HG03354 (cell line): Measurements from ENCODE around the gene CSMD2.

Experiments used
- ATAC-seq: cut with Tn5 transposase; IDR thresholded peaks from one replicate; pipeline ENCODE4 v1.9.1; 2021; ENCODE audit warnings: mild to moderate bottlenecking; ENCODE audit not compliant: unreplicated experiment, poor library complexity, severe bottlenecking

The CSMD2 gene

DNA sequence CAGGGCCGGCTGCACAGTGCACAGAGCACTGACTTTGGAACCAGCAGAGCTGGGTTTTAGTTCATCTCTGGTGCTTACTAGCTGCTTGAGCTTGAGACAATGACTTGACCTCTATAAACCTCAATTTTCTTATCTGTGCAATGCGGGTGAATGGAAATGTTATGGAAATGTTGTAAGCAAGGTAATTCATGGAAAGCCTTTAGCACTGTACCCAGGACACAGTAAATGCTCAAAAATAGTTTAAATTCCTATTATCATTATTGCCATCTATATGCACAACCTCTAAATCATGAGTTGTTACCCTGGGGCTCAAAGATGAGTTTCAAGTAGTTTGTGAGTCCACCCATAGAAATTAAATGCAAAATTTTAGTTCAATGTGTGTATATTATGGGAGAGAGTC lies 99.5 kb downstream of the CSMD2 start:
- no peak for ATAC-seq

DNA sequence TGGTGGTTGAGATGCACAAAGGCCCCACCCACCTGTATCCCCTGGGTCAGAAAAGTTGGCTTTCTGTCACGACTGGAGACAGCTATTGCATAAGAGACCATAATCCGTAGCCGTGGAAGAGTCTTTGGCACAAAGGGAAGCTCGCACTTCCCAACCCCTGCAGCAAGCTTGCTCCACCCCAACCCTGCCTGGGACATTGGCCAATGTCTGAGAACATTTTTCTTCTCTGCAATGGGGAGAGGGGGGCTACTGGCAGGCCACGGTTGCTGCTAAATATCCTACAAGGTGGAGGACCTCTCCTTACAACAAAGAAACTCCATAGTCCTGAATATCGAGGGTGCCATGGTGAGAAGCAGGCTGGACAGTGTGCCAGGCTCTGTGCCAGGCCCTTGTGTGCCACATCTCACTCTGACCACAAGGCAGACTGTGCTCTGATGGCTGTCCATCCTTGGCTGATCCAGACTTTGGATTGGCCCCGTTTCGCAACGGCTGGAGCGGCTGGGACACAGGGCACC lies 104.1 kb downstream of the CSMD2 start:
- ATAC-seq: no peak

DNA sequence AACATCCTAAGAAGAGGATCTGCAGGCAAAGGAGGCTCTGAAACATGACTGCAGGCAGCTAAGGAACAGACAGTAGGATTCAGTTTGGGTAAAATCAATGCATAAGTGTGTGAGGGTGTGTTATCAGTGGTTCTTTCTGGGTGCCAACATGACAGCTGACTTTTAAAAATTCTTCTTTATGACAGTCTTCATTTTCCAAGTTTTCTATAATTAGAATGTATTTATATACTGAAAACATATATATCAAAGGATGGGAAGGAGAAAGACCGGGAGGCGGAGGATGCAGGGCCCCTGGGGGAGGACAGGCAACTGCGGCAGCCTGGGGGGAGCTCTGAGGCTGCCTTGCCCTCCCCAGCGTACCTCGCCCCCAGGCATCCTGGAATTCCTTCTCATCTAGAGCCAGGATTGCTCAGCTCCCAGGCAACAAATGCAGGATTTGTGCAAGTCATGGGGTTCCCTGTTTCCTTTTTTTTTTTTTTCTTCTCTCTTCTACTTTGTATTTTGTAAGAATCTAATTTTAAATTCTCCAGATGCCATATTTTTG lies 104.8 kb downstream of the CSMD2 start:
- ATAC-seq: no peak

DNA sequence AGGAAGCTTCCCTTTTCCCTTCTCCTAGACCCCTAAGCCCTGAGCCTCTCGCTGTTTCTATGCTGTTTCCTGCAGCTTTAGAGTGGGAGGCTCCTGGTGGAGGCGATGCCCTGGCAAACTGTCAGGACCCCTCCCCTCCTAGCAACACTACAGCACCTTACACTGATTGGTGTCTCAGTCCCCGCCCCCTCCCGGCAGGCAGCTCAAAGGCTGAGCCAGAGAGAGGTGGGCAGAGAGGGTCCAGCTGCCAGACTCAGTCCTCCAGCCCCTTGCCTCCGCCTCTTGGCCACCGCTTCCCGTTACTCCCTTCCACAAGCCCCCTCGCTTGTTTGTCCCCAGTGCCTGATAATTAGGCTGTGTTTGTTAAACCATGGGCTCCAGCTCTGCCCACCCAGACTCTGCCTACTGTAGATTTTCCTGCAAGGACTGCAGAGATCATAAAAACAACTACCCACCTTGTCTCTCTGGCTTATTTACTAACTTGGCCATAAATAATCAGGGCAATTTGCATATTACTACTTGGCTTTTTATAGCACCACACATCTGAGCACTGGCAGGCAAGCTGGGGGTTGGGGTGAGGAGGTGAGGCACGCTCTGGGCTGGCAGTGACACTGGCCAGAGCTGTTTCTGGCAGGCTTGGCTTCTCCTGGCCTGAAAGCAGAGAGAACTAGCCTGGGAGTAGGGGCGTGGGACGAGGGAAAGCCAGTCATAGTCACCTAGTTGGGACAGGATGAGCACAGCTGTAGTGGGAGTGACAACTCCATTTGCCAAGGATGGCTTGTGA lies 107.5 kb downstream of the CSMD2 start:
- ATAC-seq: no peak

DNA sequence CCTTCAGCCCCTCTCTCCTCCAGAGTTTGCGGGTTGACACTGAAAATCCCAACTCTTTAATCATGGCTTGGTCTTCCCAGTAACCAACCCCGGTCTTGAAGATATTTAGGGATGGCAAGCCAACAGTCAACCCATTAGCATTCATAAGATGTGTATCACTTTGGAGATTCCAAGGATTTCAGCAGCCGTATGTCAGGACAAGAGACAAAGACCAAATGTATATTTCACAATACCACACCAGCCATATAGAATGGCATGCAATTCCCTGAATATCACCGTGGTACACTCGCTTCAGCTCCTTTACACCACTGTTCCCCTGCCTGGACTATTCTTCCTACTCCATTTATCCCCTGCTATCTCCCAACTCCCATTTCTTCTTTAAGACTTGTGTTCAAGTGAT lies 109.2 kb downstream of the CSMD2 start:
- ATAC-seq: no peak

DNA sequence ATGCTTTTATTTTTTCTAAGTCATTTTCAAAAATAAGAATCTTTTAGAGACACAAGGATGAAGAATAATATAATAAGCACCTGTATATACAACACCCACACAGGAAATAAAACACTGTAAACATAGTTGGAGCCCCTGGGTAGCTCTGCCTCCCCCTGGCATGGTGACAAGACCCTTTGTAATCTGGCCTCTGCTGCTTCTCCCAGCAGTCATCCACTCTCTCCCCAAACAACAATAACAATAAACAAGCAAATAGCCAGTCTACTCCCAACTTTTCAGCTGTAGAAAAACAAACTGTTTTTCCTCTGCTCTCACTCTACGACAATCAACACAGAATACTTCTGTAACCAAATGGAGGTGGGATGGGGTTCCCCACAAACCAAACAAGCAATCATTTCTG lies 110.1 kb downstream of the CSMD2 start:
- ATAC-seq: no peak

DNA sequence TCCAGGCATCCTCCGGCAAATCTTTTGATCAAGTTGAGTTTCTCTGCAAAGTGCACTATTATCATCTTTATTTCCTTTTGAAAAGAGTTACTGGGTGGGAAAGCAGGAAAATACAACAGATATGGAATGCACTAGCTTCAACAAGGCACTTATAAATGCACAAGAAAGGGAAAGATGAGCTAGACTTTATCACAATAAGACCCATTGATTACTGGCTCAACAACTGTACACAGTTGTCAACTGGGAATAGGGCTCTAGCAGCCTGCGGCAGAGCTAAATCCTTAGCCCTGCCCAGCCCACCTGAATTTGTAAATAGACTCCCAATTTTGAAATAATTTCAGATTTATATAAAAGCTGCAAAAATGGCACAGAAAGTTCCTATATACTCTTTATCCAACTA lies 111.4 kb downstream of the CSMD2 start:
- no peak for ATAC-seq

DNA sequence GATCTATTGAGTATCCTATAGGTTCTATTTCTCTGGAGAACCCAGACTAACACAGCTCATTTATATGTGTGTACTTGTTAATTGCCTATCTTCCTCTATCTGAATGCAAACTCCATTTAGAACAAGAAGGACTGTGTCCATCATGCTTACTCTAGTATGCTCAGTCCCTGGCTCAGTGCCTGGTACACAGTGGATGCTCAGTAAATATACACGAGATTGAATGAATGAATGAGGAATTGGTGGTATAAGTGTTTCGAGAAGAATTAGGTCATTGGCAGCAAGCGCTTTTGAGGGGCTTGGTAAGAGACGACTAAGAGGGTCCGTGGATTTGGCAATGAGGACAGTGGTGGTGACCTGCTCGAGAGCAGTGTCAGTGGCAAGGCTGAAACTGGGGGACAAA lies 112.5 kb downstream of the CSMD2 start:
- no peak for ATAC-seq

DNA sequence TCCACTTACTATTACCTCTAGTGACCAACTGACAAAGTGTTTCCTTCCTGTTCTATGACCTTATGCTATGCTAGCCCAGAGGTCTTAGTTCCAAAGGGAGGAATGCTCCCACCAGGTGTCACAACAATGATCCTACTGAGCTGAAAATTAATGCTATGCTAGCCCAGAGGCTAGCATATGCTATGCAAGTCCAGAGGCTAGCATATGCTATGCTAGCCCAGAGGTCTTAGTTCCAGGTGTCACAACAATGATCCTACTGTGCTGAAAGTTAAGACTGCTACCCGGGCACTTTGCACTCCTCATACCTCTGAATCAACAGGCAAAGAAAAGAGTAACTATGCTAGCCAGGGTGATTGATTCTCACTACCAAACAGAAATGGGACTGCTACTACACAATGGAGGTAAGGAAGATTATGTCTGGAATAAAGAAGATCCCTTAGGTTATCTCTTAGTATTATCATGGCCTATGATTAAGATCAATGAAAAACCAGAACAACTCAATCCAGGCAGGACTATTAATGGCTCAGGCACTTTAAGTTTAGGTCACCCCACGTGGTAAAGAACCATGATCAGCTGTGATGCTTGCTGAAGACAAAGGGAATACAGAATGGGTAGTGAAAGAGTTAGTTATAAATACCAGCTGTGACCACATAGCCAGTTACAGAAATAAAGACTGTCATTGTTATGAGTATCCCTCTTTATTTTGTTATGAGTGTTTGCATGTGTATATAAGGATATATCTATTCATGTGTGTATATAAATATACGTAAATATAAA lies 114.1 kb downstream of the CSMD2 start:
- ATAC-seq: no peak

DNA sequence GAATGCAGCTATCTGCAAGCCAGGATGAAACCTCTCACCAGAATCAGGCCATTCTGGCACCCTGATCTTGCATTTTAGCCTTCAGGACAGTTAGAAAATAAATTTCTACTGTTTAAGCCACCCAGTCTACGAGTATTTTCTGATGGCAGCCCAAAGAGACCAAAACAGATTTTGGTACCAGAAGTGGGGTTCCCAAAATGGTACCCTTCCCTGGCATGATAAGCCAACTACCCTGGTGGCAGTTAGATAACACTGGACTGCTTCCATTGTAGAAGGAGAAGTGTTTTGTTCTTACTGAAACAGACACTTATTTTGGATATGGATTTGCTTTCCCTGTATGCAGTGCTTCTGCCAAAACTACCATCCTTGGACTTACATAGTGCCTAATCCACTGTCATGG lies 115.0 kb downstream of the CSMD2 start:
- no peak for ATAC-seq

DNA sequence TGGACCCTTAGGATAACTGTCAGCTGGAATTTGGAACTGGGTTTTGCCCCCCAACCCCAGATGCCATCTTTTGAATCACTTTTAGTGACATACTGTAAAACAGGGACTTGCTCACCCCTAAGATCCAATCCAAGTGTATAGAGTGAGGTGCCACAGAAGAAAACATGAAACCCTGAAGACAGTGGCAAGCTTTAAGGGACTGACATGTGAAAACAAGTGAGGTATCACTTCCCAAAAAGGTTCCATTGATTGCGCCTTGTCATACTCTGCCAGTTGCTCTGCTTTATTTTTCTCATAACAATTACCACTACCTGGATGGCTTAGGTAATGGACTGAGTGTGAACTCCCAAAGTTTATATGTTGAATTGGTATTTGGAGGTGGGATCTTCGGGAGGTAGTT lies 115.6 kb downstream of the CSMD2 start:
- ATAC-seq: no peak

DNA sequence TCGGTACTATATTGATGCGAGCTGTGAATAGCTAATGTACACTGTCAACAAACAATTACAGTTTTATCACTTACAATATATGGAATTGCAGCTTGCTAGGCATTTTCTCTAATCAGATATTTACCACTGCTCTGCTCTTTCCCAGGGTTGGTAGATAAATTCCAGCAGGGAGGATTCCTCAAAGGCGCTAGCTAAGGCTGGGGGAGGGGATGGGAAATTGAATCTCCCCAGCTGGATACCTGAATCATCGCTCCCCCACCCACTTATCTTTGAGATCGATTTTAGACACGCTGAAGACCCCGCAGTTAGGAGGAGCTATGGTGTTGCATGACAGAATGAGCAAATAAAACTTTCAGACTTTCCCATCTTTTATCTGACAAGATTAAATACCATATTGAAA lies 127.2 kb downstream of the CSMD2 start:
- ATAC-seq: no peak

DNA sequence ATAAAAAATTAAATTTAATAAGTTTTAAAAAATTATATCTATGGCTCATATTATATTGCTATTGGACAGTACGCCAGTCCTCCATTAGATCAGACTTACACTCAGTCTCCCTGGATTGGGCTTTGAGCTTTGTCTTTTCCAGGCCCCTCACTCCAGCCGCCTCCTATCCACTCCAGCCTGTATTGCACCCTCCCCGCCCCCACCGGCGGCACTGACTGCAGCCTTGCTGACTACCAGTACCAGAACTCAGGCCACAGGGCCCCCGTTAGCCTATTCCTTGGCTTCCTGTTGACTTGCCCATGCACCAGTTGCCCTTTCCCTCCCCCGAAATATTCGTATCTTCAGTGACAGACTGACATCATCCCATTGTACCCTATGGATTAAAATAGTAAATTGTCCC lies 127.9 kb downstream of the CSMD2 start:
- ATAC-seq: no peak

DNA sequence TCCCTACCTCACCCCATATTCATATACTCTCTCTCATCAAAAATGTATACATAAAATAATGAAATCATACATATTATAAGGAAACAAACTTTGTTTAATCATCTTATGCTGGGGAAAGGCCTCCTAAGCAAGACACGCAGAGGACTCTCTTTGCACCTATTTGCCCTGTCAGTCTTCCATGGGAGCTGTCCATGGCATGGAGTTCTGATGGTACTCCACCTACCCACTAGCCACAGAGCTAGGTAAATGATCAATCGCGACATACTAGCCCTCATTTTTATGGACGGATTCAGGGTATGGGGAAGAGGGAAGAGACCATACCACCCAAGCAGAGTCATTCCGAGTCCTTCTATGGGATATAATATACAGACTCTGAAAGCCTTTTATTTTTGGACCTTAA lies 131.0 kb downstream of the CSMD2 start:
- ATAC-seq: no peak

DNA sequence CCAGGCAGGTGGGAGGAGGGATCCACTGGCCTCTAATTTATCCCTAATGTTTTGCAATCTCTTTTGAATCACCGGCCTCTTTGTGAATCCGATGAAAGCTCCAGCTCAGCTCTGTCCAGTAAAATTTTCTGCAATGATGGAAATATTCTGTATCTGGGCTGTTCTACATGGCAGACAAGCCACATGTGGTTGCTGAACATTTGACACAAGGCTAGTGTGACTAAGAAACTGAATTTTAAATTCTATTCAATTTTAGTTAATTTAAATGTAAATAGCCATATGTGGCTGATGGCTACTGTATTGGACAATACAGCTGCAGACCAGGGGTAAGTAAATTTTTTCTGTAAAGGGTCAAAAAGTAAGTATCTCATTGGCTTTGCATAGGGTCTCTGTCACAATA lies 135.1 kb downstream of the CSMD2 start:
- ATAC-seq: no peak

DNA sequence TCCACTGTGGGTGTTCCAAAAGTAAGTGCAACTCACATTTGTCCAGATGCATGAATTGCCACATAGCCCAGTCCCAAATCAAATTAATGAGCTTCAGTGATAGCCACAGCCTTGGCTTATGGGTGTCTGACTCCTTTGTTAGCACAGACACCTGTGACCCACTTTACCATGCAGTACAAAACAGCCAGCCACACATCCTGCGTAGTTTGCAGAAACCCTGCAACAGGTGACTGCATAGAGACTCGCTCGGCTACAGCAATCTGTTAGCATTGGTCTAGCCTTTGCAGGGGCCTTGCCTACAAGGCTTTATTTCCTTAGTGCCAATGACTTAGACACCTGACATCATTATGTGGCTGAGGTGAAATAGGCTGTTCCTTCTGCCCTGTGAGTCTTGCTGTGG lies 135.5 kb downstream of the CSMD2 start:
- ATAC-seq: no peak

DNA sequence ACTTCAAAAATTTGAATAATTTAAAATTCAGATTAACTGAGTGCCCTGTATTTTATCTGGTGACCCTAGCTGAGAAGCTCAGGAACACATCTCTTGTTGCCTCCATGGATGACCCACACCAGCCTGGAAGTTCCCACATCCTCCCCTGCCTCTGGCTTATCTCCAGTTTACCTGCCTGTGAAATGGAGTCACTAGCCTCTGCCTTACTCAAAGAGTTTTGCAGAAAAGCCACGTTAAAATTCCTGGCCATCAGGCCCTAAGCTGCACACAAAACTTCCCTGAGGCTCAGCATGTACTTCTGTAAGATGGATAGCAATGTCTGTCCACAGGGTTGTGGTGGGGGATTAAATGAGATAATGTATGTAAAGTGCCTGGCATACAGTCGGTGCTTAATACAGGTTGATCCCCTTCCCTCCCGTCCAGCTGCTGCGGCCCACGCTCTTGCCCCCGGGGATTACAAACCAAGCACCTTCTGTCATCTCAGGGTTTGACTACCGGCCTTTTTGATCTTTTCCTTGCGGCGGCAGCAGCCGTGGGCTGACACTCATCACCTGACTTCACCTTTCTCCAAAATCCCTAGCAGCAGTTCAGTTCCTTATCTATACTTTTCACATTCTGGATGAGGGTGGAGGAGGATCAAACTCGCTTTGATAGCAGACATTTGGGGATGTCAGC lies 136.5 kb downstream of the CSMD2 start:
- ATAC-seq: no peak

DNA sequence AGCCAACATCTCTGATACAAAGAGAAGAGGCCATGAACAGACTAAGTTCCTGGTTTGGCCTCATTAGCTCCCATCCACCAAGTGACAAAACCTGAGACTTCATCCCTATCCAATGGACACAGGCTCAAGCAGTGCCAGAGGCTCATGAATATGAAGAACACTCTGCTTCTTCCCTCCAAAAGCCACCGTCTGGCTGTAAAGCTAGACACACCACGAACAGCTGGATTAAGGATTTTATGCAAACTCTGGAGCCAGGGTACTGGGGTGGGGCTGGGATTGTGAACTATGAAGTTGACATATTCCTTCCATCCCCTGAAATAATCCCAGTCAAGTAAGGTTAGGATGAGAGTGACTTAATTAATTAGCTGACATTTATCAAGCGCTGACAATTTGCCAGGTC lies 139.4 kb downstream of the CSMD2 start:
- ATAC-seq: no peak

DNA sequence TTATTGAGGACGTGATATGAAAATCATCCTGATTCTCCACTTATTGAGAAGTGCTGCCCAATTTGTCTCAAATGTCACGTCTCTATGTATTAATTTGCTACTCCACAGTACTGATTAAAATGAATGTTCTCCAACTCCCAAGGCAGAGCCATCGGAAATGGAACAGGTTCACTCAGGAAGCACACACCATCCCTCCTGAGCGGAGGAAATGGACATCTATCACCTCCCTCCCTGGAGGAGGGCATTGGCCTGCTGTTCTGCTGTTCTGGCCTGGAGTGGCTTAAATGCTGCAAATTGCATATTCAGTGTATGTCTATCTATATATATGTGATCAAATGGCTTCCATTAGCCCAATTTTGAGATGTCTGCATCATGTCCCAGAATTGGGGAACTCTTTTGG lies 140.5 kb downstream of the CSMD2 start:
- ATAC-seq: no peak

DNA sequence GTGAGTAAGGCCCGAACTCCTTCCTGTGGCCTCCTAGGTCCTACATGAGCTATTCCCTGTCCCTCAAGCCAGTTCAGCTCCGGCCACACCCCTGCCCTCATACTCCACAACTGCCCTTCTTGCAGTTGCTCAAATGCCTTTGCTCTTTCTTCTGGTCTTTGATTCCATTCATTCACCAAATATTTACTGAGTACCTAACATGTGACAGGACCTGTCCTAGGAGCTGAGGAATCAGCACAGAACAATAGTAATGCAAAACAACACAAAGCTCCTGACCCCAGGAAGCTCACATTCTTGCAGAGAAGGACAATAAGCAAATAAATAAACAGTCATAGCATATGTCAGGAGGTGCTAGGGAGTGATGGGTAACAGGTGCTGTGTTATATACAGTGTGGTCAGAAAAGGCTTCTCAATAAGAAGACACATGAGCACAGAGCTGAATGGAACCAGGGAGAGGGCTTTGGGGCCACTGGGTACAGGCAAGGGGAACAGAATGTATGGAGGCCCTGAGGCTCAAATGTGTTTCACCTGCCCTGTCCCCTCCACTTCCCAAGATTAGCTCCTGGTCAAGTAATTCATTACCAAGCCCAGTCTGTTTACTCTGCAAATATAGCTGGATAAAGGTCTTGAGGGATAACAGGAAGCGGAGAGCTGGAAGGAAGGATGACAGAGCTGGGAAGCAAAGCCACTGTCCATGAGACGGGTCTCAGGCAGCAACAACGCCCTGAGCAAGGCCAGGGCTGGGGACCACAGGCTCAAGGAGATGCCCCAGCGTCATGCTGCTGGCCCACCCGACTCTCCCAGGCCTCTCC lies 145.1 kb downstream of the CSMD2 start:
- ATAC-seq: no peak
